ENCODE results near the gene LRBA. TPM values are rescaled to one million over a fixed set of nuclear protein-coding genes. Genes with fewer than 3 reads are reported as not detected.
A peak's percentile ranks its signal among the peaks of the same experiment; 100 is the strongest.

Gene LRBA
- total RNA-seq, 1 experiment from 2014 or later: 14.4 TPM

DNA sequence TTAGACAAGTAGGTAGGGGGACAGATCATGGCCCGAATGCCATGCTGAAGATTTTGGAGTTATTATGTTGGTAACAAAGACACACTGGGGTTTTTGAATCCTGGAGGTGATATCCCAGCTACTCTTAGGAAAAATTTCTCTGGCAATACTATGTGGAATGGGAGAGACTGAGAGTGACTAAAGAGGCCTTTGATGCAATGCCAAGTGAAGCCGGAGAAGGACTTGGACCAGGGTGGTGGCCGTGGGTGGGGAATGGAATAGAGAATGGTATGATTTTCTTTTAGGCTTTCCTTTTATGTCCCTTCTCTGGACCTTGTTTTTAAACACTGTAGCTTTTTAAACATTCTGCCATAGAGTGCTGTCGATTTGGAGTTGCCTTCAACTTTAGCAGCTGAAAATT is 795.2 kb downstream of the LRBA start:
- Histone ChIP-seq H3K36me3 (no peaks in the 10 kb centered on the region; the same call in 1 of the 2 replicates), H3K27ac (no peak overlapping the region), H3K4me1 (replicated peaks) (peaks cover 30% of the 10 kb centered on the region), H3K27me3 (replicated peaks) (no peaks in the 10 kb centered on the region), H3K4me3 (no peak overlapping the region), H3K9me3 (replicated peaks) (no peaks in the 10 kb centered on the region)
- no peak for DNase-seq (ENCODE audit: low read depth in 1 of 2, low spot score in 2 of 2)

DNA sequence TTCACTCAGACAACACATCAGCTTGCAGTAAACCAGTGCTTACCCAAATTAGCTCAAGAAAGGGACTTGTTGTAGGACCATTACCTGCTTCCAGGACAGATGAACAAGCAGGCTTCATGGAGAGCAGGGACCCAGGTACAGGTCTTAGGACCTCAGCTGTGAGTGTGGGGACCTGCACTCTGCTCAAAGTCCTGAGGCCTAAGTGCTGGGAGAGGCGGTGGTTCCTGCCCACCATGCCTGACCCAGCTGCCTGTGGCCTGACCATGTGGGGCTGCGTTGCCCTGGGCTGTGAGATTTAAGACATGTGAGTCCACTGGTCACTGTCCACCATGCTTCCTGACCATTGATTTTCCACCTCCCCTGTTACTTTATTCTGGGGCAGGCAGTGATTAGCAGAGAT is 796.6 kb downstream of the LRBA start:
- DNase-seq (ENCODE audit: low read depth in 1 of 2, low spot score in 2 of 2): no peak
- H3K9me3 ChIP-seq (replicated peaks): no peaks in the 10 kb centered on the region
- no peaks in the 10 kb centered on the region for H3K27me3 ChIP-seq (replicated peaks)
- peaks cover 20% of the 10 kb centered on the region for H3K4me1 ChIP-seq (replicated peaks)
- H3K4me3 ChIP-seq: no peak overlapping the region
- no peaks in the 10 kb centered on the region; the same call in 1 of the 2 replicates for H3K36me3 ChIP-seq
- H3K27ac ChIP-seq: no peak overlapping the region

DNA sequence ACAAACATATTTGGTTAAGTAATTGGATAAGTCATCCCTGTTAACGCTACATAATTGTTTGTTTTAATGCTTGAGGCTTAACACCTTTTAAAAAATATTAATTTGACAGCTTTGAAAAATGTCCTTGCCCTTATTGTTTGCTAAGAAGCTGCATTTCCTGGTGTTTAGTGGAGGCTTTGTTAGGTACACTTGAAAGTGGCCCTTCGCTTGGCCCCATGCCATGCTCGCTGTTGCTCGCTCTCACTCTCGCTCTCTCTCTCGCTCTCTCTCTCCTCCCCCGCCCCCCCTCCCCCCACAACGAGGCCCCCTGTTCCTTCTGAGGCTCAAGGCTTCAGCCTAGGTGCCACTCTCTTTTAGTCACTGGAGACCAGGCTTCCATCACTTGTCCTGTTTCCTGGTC is 797.3 kb downstream of the LRBA start:
- Histone ChIP-seq H3K4me3 (no peak overlapping the region), H3K36me3 (no peaks in the 10 kb centered on the region; the same call in 1 of the 2 replicates), H3K4me1 (replicated peaks) (peaks cover 23% of the 10 kb centered on the region), H3K27me3 (replicated peaks) (no peaks in the 10 kb centered on the region), H3K27ac (peak overlapping the region; percentile 52), H3K9me3 (replicated peaks) (no peaks in the 10 kb centered on the region)
- no peak for DNase-seq (ENCODE audit: low read depth in 1 of 2, low spot score in 2 of 2)

DNA sequence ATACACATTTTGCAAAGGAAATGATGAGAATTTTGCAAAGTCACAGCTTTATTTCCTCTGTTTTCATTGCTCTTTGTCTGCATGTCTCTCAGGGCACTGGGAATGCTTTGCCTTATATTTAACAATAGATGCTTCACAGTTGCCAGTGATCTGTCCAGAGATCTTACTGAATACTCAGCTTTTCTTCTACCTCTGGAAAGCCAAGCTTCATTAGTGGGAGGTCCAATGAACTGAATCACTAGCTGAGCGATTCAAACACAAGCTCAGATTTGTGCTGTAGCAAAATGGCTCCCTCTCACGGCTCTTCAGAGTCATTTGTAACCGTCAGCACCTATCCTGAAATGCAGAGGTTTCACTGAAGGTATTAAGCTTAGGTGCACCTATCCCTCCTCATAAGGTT is 797.9 kb downstream of the LRBA start:
- H3K36me3 ChIP-seq: no peaks in the 10 kb centered on the region; the same call in 1 of the 2 replicates
- no peak overlapping the region for H3K4me3 ChIP-seq
- peak overlapping the region; percentile 52 for H3K27ac ChIP-seq
- no peaks in the 10 kb centered on the region for H3K9me3 ChIP-seq (replicated peaks)
- H3K27me3 ChIP-seq (replicated peaks): no peaks in the 10 kb centered on the region
- peak; percentile 55 to 74 for DNase-seq (ENCODE audit: low read depth in 1 of 2, low spot score in 2 of 2)
- peaks cover 23% of the 10 kb centered on the region for H3K4me1 ChIP-seq (replicated peaks)

DNA sequence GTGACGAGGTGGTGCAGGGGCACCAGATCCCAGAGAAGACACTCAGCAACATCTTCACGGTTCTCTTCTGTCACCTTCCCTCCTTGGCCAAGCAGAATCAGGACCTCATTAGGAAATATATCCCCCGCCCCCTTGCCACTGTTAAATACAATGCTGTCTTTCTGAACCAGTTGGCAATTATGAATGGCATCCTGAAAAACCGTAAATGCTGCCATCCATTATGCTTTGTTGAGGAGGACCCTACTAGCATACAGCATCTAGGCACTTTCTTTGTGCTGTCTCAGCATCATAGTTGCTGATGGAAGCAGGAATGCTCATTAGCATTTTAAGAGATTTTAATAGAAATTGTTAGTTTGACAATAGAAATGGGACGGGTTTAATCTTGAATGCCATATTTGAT is 798.4 kb downstream of the LRBA start:
- no peak for DNase-seq (ENCODE audit: low read depth in 1 of 2, low spot score in 2 of 2)
- H3K27ac ChIP-seq: peak overlapping the region; percentile 52
- peaks cover 23% of the 10 kb centered on the region for H3K4me1 ChIP-seq (replicated peaks)
- no peaks in the 10 kb centered on the region; the same call in 1 of the 2 replicates for H3K36me3 ChIP-seq
- H3K4me3 ChIP-seq: no peak overlapping the region
- H3K27me3 ChIP-seq (replicated peaks): no peaks in the 10 kb centered on the region
- H3K9me3 ChIP-seq (replicated peaks): no peaks in the 10 kb centered on the region

DNA sequence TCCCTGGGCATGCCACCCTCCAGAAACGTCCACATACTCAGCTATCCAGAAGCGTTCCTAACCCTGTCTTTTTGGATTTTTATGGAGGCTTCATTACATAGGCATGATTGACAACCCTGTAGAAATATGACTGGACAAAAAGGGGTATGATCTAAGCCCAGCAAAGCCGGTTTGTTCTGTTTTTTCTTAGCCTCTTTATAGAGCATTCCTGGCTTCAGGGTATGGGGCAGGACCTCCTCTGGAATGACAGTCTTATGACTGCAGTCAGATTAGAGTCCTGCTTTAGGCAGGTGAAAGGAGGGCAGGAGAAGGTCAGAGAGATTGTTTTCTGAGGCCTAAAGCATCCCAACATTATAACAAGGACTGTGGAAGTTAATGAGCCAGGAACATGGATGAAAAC is 799.5 kb downstream of the LRBA start:
- Histone ChIP-seq H3K4me3 (no peak overlapping the region), H3K27me3 (replicated peaks) (no peaks in the 10 kb centered on the region), H3K36me3 (no peaks in the 10 kb centered on the region; the same call in 1 of the 2 replicates), H3K4me1 (replicated peaks) (peaks cover 23% of the 10 kb centered on the region), H3K27ac (no peak overlapping the region), H3K9me3 (replicated peaks) (no peaks in the 10 kb centered on the region)
- DNase-seq (ENCODE audit: low read depth in 1 of 2, low spot score in 2 of 2): no peak

Other genes with a start within 250 kb of the LRBA start
- gene RPS3A, start 84.3 kb upstream of the LRBA start, total RNA-seq (2014; rRNA removed; shearing (Covaris generic)): 2,526 and 2,957 TPM in 2 replicates